NB4 (cell line): ENCODE measurements around the gene ZNF592.

Source experiments
- DNase-seq: peaks from one replicate; pipeline ENCODE4 v3.0.0; 2010; ENCODE audit warnings: low read depth
- H3K4me3 ChIP-seq: one replicate; pipeline ENCODE4 v1.5.1; 2011; ENCODE audit warnings: mild to moderate bottlenecking, low read depth, low read length, moderate library complexity
- CTCF ChIP-seq: IDR thresholded peaks from one replicate; pipeline ENCODE4 v1.5.1; 2012; ENCODE audit warnings: low read depth, low read length
- MAX ChIP-seq: IDR thresholded peaks from 2 replicates; pipeline ENCODE4 v1.6.1; 2011; ENCODE audit warnings: low read depth, low read length
- MYC ChIP-seq: IDR thresholded peaks from 2 replicates; pipeline ENCODE4 v1.6.1; 2011; ENCODE audit warnings: low read depth, low read length
- POLR2A ChIP-seq: IDR thresholded peaks from 2 replicates; pipeline ENCODE4 v1.6.1; 2011; ENCODE audit warnings: mild to moderate bottlenecking; ENCODE audit not compliant: insufficient read length; ENCODE audit errors: extremely low read depth

ZNF592 gene

GRCh38 chr15:84761607-84762131 lies 13.3 kb downstream of the ZNF592 start:
- no peak overlapping the region for H3K4me3 ChIP-seq
- no peak for TF ChIP-seq CTCF
- TF ChIP-seq MYC = no peak
- no peak for TF ChIP-seq MAX
- no peak for TF ChIP-seq POLR2A
- DNase-seq = no peak

GRCh38 chr15:84762840-84763572 lies 14.6 kb downstream of the ZNF592 start:
- H3K4me3 ChIP-seq = no peak overlapping the region
- TF ChIP-seq POLR2A (no peak), CTCF (no peak), MAX (no peak), MYC (no peak)
- no peak for DNase-seq

- DNase-seq = no peak
- TF ChIP-seq MYC (no peak), POLR2A (no peak), CTCF (no peak), MAX (no peak)
- no peak overlapping the region for H3K4me3 ChIP-seq
Observed at GRCh38 chr15:84764585-84764984, 16.2 kb downstream of the ZNF592 start.

GRCh38 chr15:84764989-84765388 lies 16.6 kb downstream of the ZNF592 start:
- TF ChIP-seq MAX (no peak), CTCF (no peak), POLR2A (no peak), MYC (no peak)
- no peak overlapping the region for H3K4me3 ChIP-seq
- DNase-seq = no peak

- H3K4me3 ChIP-seq = no peak overlapping the region
- no peak for DNase-seq
- no peak for TF ChIP-seq MAX
- TF ChIP-seq MYC = no peak
- no peak for TF ChIP-seq CTCF
- no peak for TF ChIP-seq POLR2A
Observed at GRCh38 chr15:84765675-84766074, 17.3 kb downstream of the ZNF592 start.
